A549 (cell line): ENCODE results near the gene COPA. TPM values are rescaled to one million over a fixed set of nuclear protein-coding genes. Genes with fewer than 3 reads are reported as not detected.

Source experiments
- ATAC-seq, 2 experiments: fragments of 200-7000 bp in 1 of 2; fragments of >200 bp in 1 of 2; cut with Nextera tagmentation in 1 of 2; cut with Tn5 transposase in 1 of 2; 3 replicates each; pipeline versions ENCODE4 v1.8.0 to v1.9.1; 2018 to 2020; ENCODE audit warnings: mild to moderate bottlenecking in 1 of 2, moderate library complexity in 1 of 2
- CTCF ChIA-PET: fragments of 300-600 bp; sonication (Branson Sonifier 250); formaldehyde crosslinking; extraction: SDS; loops from one replicate; lab custom pipeline; 2021; ENCODE audit warnings: antibody characterized with exemption, inconsistent platforms; lab: Yijun Ruan, JAX
- POLR2A ChIA-PET: fragments of 350-600 bp; formaldehyde crosslinking; extraction: SDS; loops from one replicate; lab custom pipeline; 2021; ENCODE audit warnings: antibody characterized with exemption, inconsistent platforms; lab: Yijun Ruan, JAX
- DNase-seq, 2 experiments: peaks; one replicate each; pipeline versions ENCODE4 v3.0.0 to v3.0.0-alpha.2; 2011 to 2016; ENCODE audit warnings: low read depth in 1 of 2, low spot score in 1 of 2
- FAIRE-seq: peaks from 2 replicates; lab custom pipeline; 2011; peaks lifted over from hg19 to GRCh38; lab: Jason Lieb, UNC
- H3K27ac ChIP-seq, 2 experiments: fragments of >200 bp; sonication (Bioruptor Twin); formaldehyde crosslinking; 3 replicates each; pipeline ENCODE4 v1.5.1; 2016 to 2017
- H3K4me1 ChIP-seq: fragments of >200 bp; sonication (Bioruptor Twin); formaldehyde crosslinking; 3 replicates; pipeline ENCODE4 v1.6.1; 2016
- H3K4me2 ChIP-seq: fragments of >200 bp; sonication (Bioruptor Twin); formaldehyde crosslinking; 3 replicates; pipeline ENCODE4 v1.6.1; 2016
- H3K4me3 ChIP-seq: fragments of >200 bp; sonication (Bioruptor Twin); formaldehyde crosslinking; 3 replicates; pipeline ENCODE4 v1.5.1; 2016
- H3K9me3 ChIP-seq: fragments of >200 bp; sonication (Bioruptor Twin); formaldehyde crosslinking; 3 replicates; pipeline ENCODE4 v1.6.1; 2016
- CBX2 ChIP-seq: fragments of 200-600 bp; sonication (generic); IDR thresholded peaks from 2 replicates; pipeline ENCODE4 v1.6.1; 2016; ENCODE audit warnings: low read depth, mild to moderate bottlenecking, borderline replicate concordance
- FOSB ChIP-seq: fragments of 250-450 bp; sonication (Bioruptor Pico); IDR thresholded peaks from 2 replicates; pipeline ENCODE4 v1.5.0; 2020; ENCODE audit warnings: mild to moderate bottlenecking, moderate library complexity
- FOSL2 ChIP-seq, 2 experiments: fragments of 450-650 bp in 1 of 2; fragments of >200 bp in 1 of 2; sonication (Bioruptor Twin) in 1 of 2; formaldehyde crosslinking; IDR thresholded peaks; 2 replicates each; pipeline versions ENCODE4 v1.5.0 to v1.6.1; 2016 to 2020; ENCODE audit warnings: mild to moderate bottlenecking in 1 of 2, moderate library complexity in 1 of 2
- GATA3 ChIP-seq: IDR thresholded peaks from 2 replicates; pipeline ENCODE4 v1.6.1; 2012; ENCODE audit warnings: borderline replicate concordance
- HDAC2 ChIP-seq: fragments of 200-600 bp; sonication (generic); IDR thresholded peaks from 2 replicates; pipeline ENCODE4 v1.6.1; 2016
- HEYL ChIP-seq: fragments of 250-450 bp; sonication (Bioruptor Pico); IDR thresholded peaks from 2 replicates; pipeline ENCODE4 v1.8.0; 2021; ENCODE audit warnings: mild to moderate bottlenecking, moderate library complexity
- HMGXB4 ChIP-seq: fragments of 250-450 bp; sonication (Bioruptor Pico); IDR thresholded peaks from 2 replicates; pipeline ENCODE4 v1.5.0; 2021; ENCODE audit warnings: mild to moderate bottlenecking, moderate library complexity, borderline replicate concordance
- HOXA7 ChIP-seq: fragments of 250-450 bp; sonication (Bioruptor Pico); IDR thresholded peaks from 2 replicates; pipeline ENCODE4 v1.5.0; 2020; ENCODE audit warnings: mild to moderate bottlenecking, moderate library complexity
- HOXB13 ChIP-seq: fragments of 250-450 bp; sonication (Bioruptor Pico); IDR thresholded peaks from 2 replicates; pipeline ENCODE4 v1.5.0; 2020; ENCODE audit warnings: low read depth, mild to moderate bottlenecking, moderate library complexity
- JUN ChIP-seq, 2 experiments: fragments of >200 bp; sonication (Bioruptor Twin); formaldehyde crosslinking; IDR thresholded peaks; 2 replicates in 1 of 2; 3 replicates in 1 of 2; pipeline ENCODE4 v1.6.1; 2016 to 2017
- KDM5A ChIP-seq: fragments of 200-600 bp; sonication (generic); IDR thresholded peaks from 2 replicates; pipeline ENCODE4 v1.6.1; 2016; ENCODE audit warnings: antibody characterized with exemption, mild to moderate bottlenecking
- RARB ChIP-seq: fragments of 250-450 bp; sonication (Bioruptor Pico); IDR thresholded peaks from 2 replicates; pipeline ENCODE4 v1.8.0; 2021; ENCODE audit warnings: mild to moderate bottlenecking, moderate library complexity
- RCOR1 ChIP-seq: fragments of 150-350 bp; IDR thresholded peaks from 2 replicates; pipeline ENCODE4 v1.6.1; 2014; ENCODE audit warnings: antibody characterized with exemption, low read length, low read depth
- REST ChIP-seq: fragments of 200-600 bp; sonication (generic); IDR thresholded peaks from 2 replicates; pipeline ENCODE4 v1.6.1; 2016; ENCODE audit warnings: antibody characterized with exemption, mild to moderate bottlenecking, moderate library complexity
- RNF2 ChIP-seq: fragments of 200-600 bp; sonication (generic); IDR thresholded peaks from 2 replicates; pipeline ENCODE4 v1.6.1; 2016; ENCODE audit warnings: low read depth, mild to moderate bottlenecking, antibody characterized with exemption, moderate library complexity, borderline replicate concordance
- SREBF2 ChIP-seq: fragments of 450-650 bp; IDR thresholded peaks from 2 replicates; pipeline ENCODE4 v1.6.1; 2014; ENCODE audit warnings: mild to moderate bottlenecking, moderate library complexity
- WGBS: methylation state at CpG from one replicate; pipeline ENCODE4 v1.1.6; 2017; ENCODE audit errors: missing lambda C conversion rate; 5-methylcytosine and 5-hydroxymethylcytosine counted together
- polyA plus RNA-seq, 4 experiments: library from polyadenylated mRNA; depleted of rRNA in 3 of 4; stranded (reverse); fragments of >200 nt; fragmentation: RNase III in 1 of 4; extraction: RNeasy Plus Mini Kit Qiagen cat#74134 plus additional on column Dnase treatment in 1 of 4; gene quantifications; 2 replicates in 3 of 4; 3 replicates in 1 of 4; pipeline ENCODE4 v1.2.3, GENCODE V29; 2011 to 2017
- TF ChIP-seq, protein P1 (sequence below): fragments of 150-350 bp; IDR thresholded peaks from 2 replicates; pipeline ENCODE4 v1.6.1; 2014; ENCODE audit warnings: low read depth, mild to moderate bottlenecking, low read length

The COPA gene
- polyA plus RNA-seq, 2 of the 4 experiments (the other 2 are of a cell fraction) = 83.5 to 149 TPM

- 71% methylated on average over 4 of the region's 4 CpGs for WGBS
- Histone ChIP-seq H3K4me1 (no peaks in the 10 kb centered on the region), H3K27ac (no peak overlapping the region), H3K4me3 (no peak overlapping the region), H3K4me2 (no peak overlapping the region), H3K9me3 (no peaks in the 10 kb centered on the region)
- DNase-seq (no peak), FAIRE-seq (no peak), ATAC-seq (no peak)
- CTCF ChIA-PET = interaction anchor here (1.2 to 10.0 kb wide), 7 partner anchors 8 to 272 kb away, joined by 3 to 76 read pairs (median 4); partner anchors contain the start of gene NHLH1
- POLR2A ChIA-PET = interaction anchor here (0.5 to 0.8 kb wide), 2 partner anchors 7 to 112 kb away, joined by 3 to 4 read pairs; partner anchors contain the start of gene DCAF8
- peak; percentile 51 for TF ChIP-seq REST
- TF ChIP-seq HOXB13 (CRISPR knock-in tag) = no peak
These were observed 30.6 kb upstream of the COPA start for GRCh38 chr1:160373696-160374095.

- H3K4me2 ChIP-seq = no peak overlapping the region
- no peak for ATAC-seq
- FAIRE-seq = no peak
- 75% methylated on average over 4 of the region's 4 CpGs for WGBS
- DNase-seq = no peak
- H3K27ac ChIP-seq = no peak overlapping the region
- CTCF ChIA-PET = interaction anchor here (1.0 to 10.0 kb wide), 5 partner anchors 9 to 286 kb away, joined by 3 to 60 read pairs (median 5); no protein-coding TSS in a partner anchor
- POLR2A ChIA-PET = interaction anchor here (0.5 to 0.7 kb wide), 2 partner anchors 11 to 278 kb away, joined by 3 read pairs; no protein-coding TSS in a partner anchor
- TF ChIP-seq HMGXB4 (CRISPR knock-in tag) (no peak), JUN (IDR thresholded peaks at IDR 0.05) (no peak), CBX2 (no peak), RARB (CRISPR knock-in tag) (no peak), HDAC2 (no peak), GATA3 (no peak), KDM5A (no peak)
- TF ChIP-seq, all 56 proteins: peak for 0
- no peaks in the 10 kb centered on the region for H3K4me1 ChIP-seq
- H3K9me3 ChIP-seq = no peaks in the 10 kb centered on the region
- H3K4me3 ChIP-seq = no peak overlapping the region
These were observed 28.7 kb upstream of the COPA start for GRCh38 chr1:160371756-160372155.

GRCh38 chr1:160371346-160371631, 28.2 kb upstream of the COPA start:
- no peak for TF ChIP-seq SREBF2
- TF ChIP-seq, protein P1, sequence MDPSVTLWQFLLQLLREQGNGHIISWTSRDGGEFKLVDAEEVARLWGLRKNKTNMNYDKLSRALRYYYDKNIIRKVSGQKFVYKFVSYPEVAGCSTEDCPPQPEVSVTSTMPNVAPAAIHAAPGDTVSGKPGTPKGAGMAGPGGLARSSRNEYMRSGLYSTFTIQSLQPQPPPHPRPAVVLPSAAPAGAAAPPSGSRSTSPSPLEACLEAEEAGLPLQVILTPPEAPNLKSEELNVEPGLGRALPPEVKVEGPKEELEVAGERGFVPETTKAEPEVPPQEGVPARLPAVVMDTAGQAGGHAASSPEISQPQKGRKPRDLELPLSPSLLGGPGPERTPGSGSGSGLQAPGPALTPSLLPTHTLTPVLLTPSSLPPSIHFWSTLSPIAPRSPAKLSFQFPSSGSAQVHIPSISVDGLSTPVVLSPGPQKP = no peak
- no peak for TF ChIP-seq RCOR1
- TF ChIP-seq HOXA7 (CRISPR knock-in tag) = no peak
- no peak for TF ChIP-seq RARB (CRISPR knock-in tag)
- TF ChIP-seq HEYL (CRISPR knock-in tag) = no peak
- TF ChIP-seq FOSB (CRISPR knock-in tag) = no peak
- no peak for TF ChIP-seq FOSL2 (IDR thresholded peaks at IDR 0.05)
- no peak for TF ChIP-seq FOSL2 (CRISPR knock-in tag; IDR thresholded peaks at IDR 0.05)
- no peak for TF ChIP-seq RNF2
- Histone ChIP-seq H3K4me2 (no peak overlapping the region), H3K4me3 (no peak overlapping the region), H3K4me1 (no peaks in the 10 kb centered on the region), H3K27ac (no peak overlapping the region), H3K9me3 (no peaks in the 10 kb centered on the region)
- no peak for FAIRE-seq
- ChIA-PET CTCF (interaction anchor here (1.0 to 1.6 kb wide), 2 partner anchors 9 to 286 kb away, joined by 5 to 6 read pairs; no protein-coding TSS in a partner anchor), POLR2A (interaction anchor here (0.7 kb wide), 1 partner anchor 278 kb away, joined by 3 read pairs; no protein-coding TSS in a partner anchor)
- no peak for ATAC-seq
- no peak for DNase-seq
